Left renal pelvis (tissue), 4 donors: ENCODE data around the gene PGA5. TPM values are rescaled to one million over a fixed set of nuclear protein-coding genes. Genes with fewer than 3 reads are reported as not detected.

ENCODE experiments used
- DNase-seq, 4 donors: peaks; one replicate each; pipeline ENCODE4 v3.0.0-alpha.2; 2013; ENCODE audit warnings: low read depth in 4 of 4, low spot score in 3 of 4
- polyA plus RNA-seq, 4 donors: library from polyadenylated mRNA; unstranded; fragments of 120-200 nt; gene quantifications; one replicate each; pipeline ENCODE4 v1.2.1, GENCODE V29; 2013; ENCODE audit not compliant: insufficient read length in 4 of 4

PGA5 gene
- polyA plus RNA-seq, 4 donors, result 0.11 to 1.0 (median 0.32) TPM

GRCh38 chr11:61265357-61265756 lies 24.4 kb downstream of the PGA5 start:
- no peak for DNase-seq

- no peak for DNase-seq
These were observed 25.6 kb downstream of the PGA5 start for GRCh38 chr11:61266602-61267001.

- DNase-seq, result no peak
These were observed 26.5 kb downstream of the PGA5 start for GRCh38 chr11:61267437-61267841.

GRCh38 chr11:61268588-61269250 lies 27.7 kb downstream of the PGA5 start:
- DNase-seq, result no peak

GRCh38 chr11:61270354-61271076 lies 29.5 kb downstream of the PGA5 start:
- no peak for DNase-seq

- no peak for DNase-seq
These were observed 31.8 kb downstream of the PGA5 start for GRCh38 chr11:61272731-61273130.

- DNase-seq, result no peak
These were observed 32.5 kb downstream of the PGA5 start for GRCh38 chr11:61273178-61274078.

GRCh38 chr11:61274084-61274483 lies 33.1 kb downstream of the PGA5 start:
- no peak for DNase-seq

GRCh38 chr11:61275191-61275590 lies 34.2 kb downstream of the PGA5 start:
- no peak for DNase-seq

GRCh38 chr11:61277186-61278000 lies 36.4 kb downstream of the PGA5 start:
- DNase-seq, result no peak

- DNase-seq, result no peak
These were observed 37.1 kb downstream of the PGA5 start for GRCh38 chr11:61278001-61278470.

GRCh38 chr11:61279934-61280659 lies 39.1 kb downstream of the PGA5 start:
- no peak for DNase-seq

GRCh38 chr11:61280883-61281580 lies 40.1 kb downstream of the PGA5 start:
- no peak for DNase-seq

GRCh38 chr11:61281581-61282250 lies 40.7 kb downstream of the PGA5 start:
- DNase-seq, result peak in 2 of 4 donors; percentile 12 to 22

- DNase-seq, result no peak
These were observed 42.6 kb downstream of the PGA5 start for GRCh38 chr11:61283613-61284012.

GRCh38 chr11:61287338-61287977 lies 46.5 kb downstream of the PGA5 start:
- no peak for DNase-seq

- no peak for DNase-seq
These were observed 50.1 kb downstream of the PGA5 start for GRCh38 chr11:61290905-61291690.
